ENCODE measurements around the gene MED29.

Gene MED29

DNA sequence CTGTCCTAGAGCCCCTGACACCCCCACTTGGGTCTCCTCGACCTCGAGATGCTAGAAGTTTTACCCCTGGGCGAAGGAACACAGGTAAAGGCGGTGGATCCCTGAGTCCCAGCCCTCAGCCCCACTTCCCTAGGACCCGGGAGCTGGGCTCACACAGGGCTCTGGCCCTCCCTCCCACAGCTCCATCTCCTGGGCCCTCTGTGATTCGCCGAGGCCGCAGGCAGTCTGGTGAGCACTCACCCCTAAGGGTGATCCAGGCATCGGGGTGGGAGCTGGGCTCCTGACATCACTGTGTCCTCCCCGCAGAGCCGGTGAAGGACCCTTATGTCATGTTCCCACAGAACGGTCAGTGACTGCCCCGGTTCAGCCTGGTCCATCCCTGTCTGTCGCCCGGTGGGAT, 29.6 kb downstream of the MED29 start:
- no peak for DNase-seq (ENCODE audit: low read depth, low spot score)
- peaks cover 86% of the 10 kb centered on the region for H3K36me3 ChIP-seq (ENCODE audit: insufficient read depth, insufficient read length, low read length)
- H3K4me3 ChIP-seq (ENCODE audit: insufficient read length, low read depth): no peak overlapping the region
- TF ChIP-seq SUZ12 (IDR thresholded peaks at IDR 0.05; ENCODE audit: extremely low read depth, insufficient read depth, insufficient read length) (no peak), ZNF274 (IDR thresholded peaks at IDR 0.05; ENCODE audit: low read depth, low read length) (no peak), YY1 (IDR thresholded peaks at IDR 0.05; ENCODE audit: insufficient read depth, insufficient read length) (no peak)
- no peak overlapping the region for H3K9ac ChIP-seq (ENCODE audit: insufficient read length, low read depth)
- no peaks in the 10 kb centered on the region for H3K27me3 ChIP-seq (ENCODE audit: insufficient read depth, insufficient read length)
- peaks cover 2% of the 10 kb centered on the region for H3K4me1 ChIP-seq (ENCODE audit: insufficient read depth, insufficient read length)
- no peaks in the 10 kb centered on the region for H3K9me3 ChIP-seq (ENCODE audit: insufficient read depth, low read length)

DNA sequence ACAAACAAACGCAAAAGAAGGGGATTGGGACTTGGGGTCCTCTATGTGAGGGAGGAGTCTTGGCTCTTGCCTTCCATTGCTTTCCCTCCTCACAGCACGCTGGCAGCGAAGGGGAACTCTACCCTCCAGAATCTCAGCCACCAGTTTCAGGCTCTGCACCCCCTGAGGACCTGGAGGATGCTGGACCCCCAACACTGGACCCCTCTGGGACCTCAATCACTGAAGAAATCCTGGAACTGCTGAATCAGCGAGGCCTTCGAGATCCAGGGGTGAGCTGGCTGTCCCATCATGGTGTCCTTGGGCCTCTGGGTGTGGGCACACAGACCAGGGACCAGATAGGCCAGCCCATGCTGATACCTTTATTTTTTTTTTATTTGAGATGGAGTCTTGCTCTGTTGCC, 30.8 kb downstream of the MED29 start:
- TF ChIP-seq ZNF274 (IDR thresholded peaks at IDR 0.05; ENCODE audit: low read depth, low read length) (no peak), YY1 (IDR thresholded peaks at IDR 0.05; ENCODE audit: insufficient read depth, insufficient read length) (no peak), SUZ12 (IDR thresholded peaks at IDR 0.05; ENCODE audit: extremely low read depth, insufficient read depth, insufficient read length) (no peak)
- Histone ChIP-seq H3K9me3 (ENCODE audit: insufficient read depth, low read length) (no peaks in the 10 kb centered on the region), H3K9ac (ENCODE audit: insufficient read length, low read depth) (no peak overlapping the region), H3K4me3 (ENCODE audit: insufficient read length, low read depth) (no peak overlapping the region), H3K27me3 (ENCODE audit: insufficient read depth, insufficient read length) (no peaks in the 10 kb centered on the region), H3K36me3 (ENCODE audit: insufficient read depth, insufficient read length, low read length) (peaks cover 78% of the 10 kb centered on the region), H3K4me1 (ENCODE audit: insufficient read depth, insufficient read length) (no peaks in the 10 kb centered on the region)
- DNase-seq (ENCODE audit: low read depth, low spot score): no peak

DNA sequence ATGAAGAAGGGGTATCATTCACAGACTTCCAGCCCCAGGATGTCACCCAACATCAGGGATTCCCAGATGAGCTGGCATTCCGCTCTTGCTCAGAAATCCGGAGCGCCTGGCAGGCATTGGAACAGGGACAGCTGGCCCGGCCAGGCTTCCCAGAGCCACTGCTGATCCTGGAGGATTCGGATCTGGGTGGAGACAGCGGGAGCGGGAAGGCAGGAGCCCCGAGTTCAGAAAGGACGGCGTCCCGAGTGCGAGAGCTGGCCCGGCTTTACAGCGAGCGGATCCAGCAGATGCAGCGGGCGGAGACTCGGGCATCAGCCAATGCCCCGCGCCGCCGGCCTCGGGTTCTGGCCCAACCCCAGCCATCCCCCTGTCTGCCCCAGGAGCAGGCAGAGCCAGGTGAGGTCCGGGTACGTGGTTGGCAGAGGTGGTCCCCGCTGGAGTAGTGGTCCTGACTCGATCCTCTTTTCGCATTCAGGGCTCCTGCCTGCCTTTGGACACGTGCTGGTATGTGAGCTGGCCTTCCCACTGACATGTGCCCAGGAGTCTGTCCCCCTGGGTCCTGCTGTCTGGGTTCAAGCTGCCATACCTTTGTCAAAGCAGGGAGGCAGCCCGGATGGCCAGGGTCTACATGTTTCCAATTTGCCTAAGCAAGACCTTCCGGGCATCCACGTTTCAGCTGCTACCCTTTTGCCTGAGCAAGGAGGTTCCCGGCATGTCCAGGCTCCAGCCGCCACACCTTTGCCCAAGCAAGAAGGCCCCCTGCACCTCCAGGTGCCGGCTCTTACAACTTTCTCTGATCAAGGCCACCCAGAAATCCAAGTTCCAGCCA, 32.3 kb downstream of the MED29 start:
- no peaks in the 10 kb centered on the region for H3K9me3 ChIP-seq (ENCODE audit: insufficient read depth, low read length)
- peaks cover 66% of the 10 kb centered on the region for H3K36me3 ChIP-seq (ENCODE audit: insufficient read depth, insufficient read length, low read length)
- peaks cover 3% of the 10 kb centered on the region for H3K4me1 ChIP-seq (ENCODE audit: insufficient read depth, insufficient read length)
- no peak for DNase-seq (ENCODE audit: low read depth, low spot score)
- TF ChIP-seq ZNF274 (IDR thresholded peaks at IDR 0.05; ENCODE audit: low read depth, low read length) (no peak), SUZ12 (IDR thresholded peaks at IDR 0.05; ENCODE audit: extremely low read depth, insufficient read depth, insufficient read length) (no peak), YY1 (IDR thresholded peaks at IDR 0.05; ENCODE audit: insufficient read depth, insufficient read length) (no peak)
- no peak overlapping the region for H3K9ac ChIP-seq (ENCODE audit: insufficient read length, low read depth)
- no peak overlapping the region for H3K4me3 ChIP-seq (ENCODE audit: insufficient read length, low read depth)
- H3K27me3 ChIP-seq (ENCODE audit: insufficient read depth, insufficient read length): no peaks in the 10 kb centered on the region

DNA sequence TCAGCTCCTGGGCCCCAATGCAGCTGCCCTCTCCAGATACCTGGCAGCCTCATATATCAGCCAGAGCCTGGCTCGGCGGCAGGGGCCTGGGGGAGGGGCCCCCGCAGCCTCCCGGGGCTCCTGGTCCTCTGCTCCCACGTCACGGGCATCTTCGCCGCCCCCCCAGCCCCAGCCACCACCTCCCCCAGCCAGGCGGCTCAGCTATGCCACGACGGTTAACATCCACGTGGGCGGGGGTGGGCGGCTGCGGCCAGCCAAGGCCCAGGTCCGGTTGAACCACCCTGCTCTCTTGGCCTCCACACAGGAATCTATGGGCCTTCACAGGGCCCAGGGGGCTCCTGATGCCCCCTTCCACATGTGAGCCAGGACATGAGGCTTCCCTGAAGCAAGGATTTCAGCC, 33.8 kb downstream of the MED29 start:
- Histone ChIP-seq H3K4me3 (ENCODE audit: insufficient read length, low read depth) (no peak overlapping the region), H3K4me1 (ENCODE audit: insufficient read depth, insufficient read length) (peaks cover 6% of the 10 kb centered on the region), H3K9ac (ENCODE audit: insufficient read length, low read depth) (no peak overlapping the region), H3K9me3 (ENCODE audit: insufficient read depth, low read length) (no peaks in the 10 kb centered on the region), H3K36me3 (ENCODE audit: insufficient read depth, insufficient read length, low read length) (peaks cover 58% of the 10 kb centered on the region), H3K27me3 (ENCODE audit: insufficient read depth, insufficient read length) (no peaks in the 10 kb centered on the region)
- no peak for DNase-seq (ENCODE audit: low read depth, low spot score)
- TF ChIP-seq SUZ12 (IDR thresholded peaks at IDR 0.05; ENCODE audit: extremely low read depth, insufficient read depth, insufficient read length) (no peak), ZNF274 (IDR thresholded peaks at IDR 0.05; ENCODE audit: low read depth, low read length) (no peak), YY1 (IDR thresholded peaks at IDR 0.05; ENCODE audit: insufficient read depth, insufficient read length) (no peak)

DNA sequence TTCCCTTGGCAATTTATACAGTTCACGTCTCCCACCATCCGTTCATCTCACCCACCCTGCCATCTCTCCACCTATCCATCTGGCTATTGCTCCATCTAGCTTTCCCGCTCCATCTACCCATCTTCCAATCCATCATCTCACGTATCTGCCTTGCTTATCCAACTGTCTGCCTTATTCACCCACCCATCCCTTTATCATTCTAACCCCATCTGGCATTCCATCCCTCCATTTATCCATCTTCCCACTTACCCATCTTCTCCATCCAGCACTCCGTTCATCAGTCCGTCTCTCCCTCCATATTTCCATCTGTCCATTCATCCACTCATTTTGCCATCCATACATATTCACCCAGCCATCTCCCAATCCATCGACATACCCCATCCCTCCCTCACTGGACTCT, 34.6 kb downstream of the MED29 start:
- Histone ChIP-seq H3K4me3 (ENCODE audit: insufficient read length, low read depth) (no peak overlapping the region), H3K9me3 (ENCODE audit: insufficient read depth, low read length) (no peaks in the 10 kb centered on the region), H3K9ac (ENCODE audit: insufficient read length, low read depth) (no peak overlapping the region), H3K27me3 (ENCODE audit: insufficient read depth, insufficient read length) (no peaks in the 10 kb centered on the region), H3K36me3 (ENCODE audit: insufficient read depth, insufficient read length, low read length) (peaks cover 50% of the 10 kb centered on the region), H3K4me1 (ENCODE audit: insufficient read depth, insufficient read length) (peaks cover 6% of the 10 kb centered on the region)
- no peak for TF ChIP-seq YY1 (IDR thresholded peaks at IDR 0.05; ENCODE audit: insufficient read depth, insufficient read length)
- no peak for TF ChIP-seq ZNF274 (IDR thresholded peaks at IDR 0.05; ENCODE audit: low read depth, low read length)
- no peak for TF ChIP-seq SUZ12 (IDR thresholded peaks at IDR 0.05; ENCODE audit: extremely low read depth, insufficient read depth, insufficient read length)
- no peak for DNase-seq (ENCODE audit: low read depth, low spot score)

DNA sequence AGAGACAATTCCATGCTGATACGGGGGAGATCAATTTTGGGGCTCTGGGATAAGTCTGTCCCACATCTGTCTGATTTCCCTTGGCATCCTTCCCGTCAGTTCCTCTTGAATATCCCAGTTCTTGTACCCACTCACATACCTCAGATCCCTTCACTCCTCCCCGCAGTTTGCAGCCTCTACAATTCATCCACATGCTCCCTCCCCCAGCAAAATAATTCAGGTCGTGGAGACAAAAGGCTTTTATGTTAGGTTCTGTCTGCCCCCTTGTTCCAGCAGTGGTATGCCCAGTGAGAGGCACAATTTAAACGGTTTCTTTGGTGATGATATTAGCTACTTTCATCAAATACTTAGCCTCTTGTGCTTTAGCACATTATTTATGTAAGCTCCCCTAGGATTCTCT, 35.0 kb downstream of the MED29 start:
- H3K4me1 ChIP-seq (ENCODE audit: insufficient read depth, insufficient read length): peaks cover 6% of the 10 kb centered on the region

DNA sequence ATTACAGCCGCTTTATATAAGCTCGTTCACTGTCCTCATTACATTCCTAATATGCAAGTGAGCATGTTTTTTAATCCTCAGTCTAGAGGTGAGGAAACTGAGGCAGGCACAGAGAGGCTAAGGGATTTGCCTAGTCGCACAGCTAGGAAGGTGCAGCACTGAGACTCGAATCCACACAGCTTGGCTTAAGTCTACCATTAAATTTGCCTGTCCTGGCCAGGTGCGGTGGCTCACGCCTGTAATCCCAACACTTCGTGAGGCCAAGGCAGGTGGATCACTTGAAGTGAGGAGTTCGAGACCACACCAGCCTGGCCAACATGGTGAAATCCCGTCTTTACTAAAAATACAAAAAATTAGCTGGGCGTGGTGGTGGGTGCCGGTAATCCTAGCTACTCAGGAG, 36.5 kb downstream of the MED29 start:
- DNase-seq (ENCODE audit: low read depth, low spot score): no peak
- H3K36me3 ChIP-seq (ENCODE audit: insufficient read depth, insufficient read length, low read length): peaks cover 43% of the 10 kb centered on the region
- H3K4me1 ChIP-seq (ENCODE audit: insufficient read depth, insufficient read length): peaks cover 6% of the 10 kb centered on the region
- no peaks in the 10 kb centered on the region for H3K27me3 ChIP-seq (ENCODE audit: insufficient read depth, insufficient read length)
- H3K4me3 ChIP-seq (ENCODE audit: insufficient read length, low read depth): no peak overlapping the region
- no peak overlapping the region for H3K9ac ChIP-seq (ENCODE audit: insufficient read length, low read depth)
- TF ChIP-seq ZNF274 (IDR thresholded peaks at IDR 0.05; ENCODE audit: low read depth, low read length): no peak
- no peak for TF ChIP-seq YY1 (IDR thresholded peaks at IDR 0.05; ENCODE audit: insufficient read depth, insufficient read length)
- TF ChIP-seq SUZ12 (IDR thresholded peaks at IDR 0.05; ENCODE audit: extremely low read depth, insufficient read depth, insufficient read length): no peak
- H3K9me3 ChIP-seq (ENCODE audit: insufficient read depth, low read length): no peaks in the 10 kb centered on the region

More for the DNA sequence above, 35.0 kb downstream of the MED29 start:
- Histone ChIP-seq H3K27me3 (ENCODE audit: insufficient read depth, insufficient read length) (no peaks in the 10 kb centered on the region), H3K9me3 (ENCODE audit: insufficient read depth, low read length) (no peaks in the 10 kb centered on the region), H3K9ac (ENCODE audit: insufficient read length, low read depth) (no peak overlapping the region), H3K4me3 (ENCODE audit: insufficient read length, low read depth) (no peak overlapping the region), H3K36me3 (ENCODE audit: insufficient read depth, insufficient read length, low read length) (peaks cover 46% of the 10 kb centered on the region)
- TF ChIP-seq SUZ12 (IDR thresholded peaks at IDR 0.05; ENCODE audit: extremely low read depth, insufficient read depth, insufficient read length) (no peak), YY1 (IDR thresholded peaks at IDR 0.05; ENCODE audit: insufficient read depth, insufficient read length) (no peak), ZNF274 (IDR thresholded peaks at IDR 0.05; ENCODE audit: low read depth, low read length) (no peak)
- no peak for DNase-seq (ENCODE audit: low read depth, low spot score)
